Measurements from ENCODE around the gene CATSPERB.

DNA sequence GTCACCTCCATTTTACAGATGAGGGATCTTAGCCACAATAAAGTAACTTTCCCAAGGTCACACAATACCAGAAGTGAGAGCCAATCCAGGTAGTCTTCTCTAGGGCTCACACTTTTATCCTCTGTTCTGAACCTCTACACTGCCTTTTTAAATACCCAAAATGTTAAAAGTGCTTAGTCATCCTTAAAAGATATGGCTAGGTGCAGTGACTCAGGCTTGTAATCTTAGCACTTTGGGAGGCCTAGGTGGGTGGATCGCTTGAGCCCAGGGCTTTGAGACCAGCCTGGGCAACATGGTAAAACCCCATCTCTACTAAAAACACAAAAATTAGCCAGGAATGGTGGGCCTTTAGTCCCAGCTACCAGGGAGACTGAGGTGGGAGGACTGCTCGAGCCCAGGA, 117.7 kb downstream of the CATSPERB start:
- TF ChIP-seq, protein P1, sequence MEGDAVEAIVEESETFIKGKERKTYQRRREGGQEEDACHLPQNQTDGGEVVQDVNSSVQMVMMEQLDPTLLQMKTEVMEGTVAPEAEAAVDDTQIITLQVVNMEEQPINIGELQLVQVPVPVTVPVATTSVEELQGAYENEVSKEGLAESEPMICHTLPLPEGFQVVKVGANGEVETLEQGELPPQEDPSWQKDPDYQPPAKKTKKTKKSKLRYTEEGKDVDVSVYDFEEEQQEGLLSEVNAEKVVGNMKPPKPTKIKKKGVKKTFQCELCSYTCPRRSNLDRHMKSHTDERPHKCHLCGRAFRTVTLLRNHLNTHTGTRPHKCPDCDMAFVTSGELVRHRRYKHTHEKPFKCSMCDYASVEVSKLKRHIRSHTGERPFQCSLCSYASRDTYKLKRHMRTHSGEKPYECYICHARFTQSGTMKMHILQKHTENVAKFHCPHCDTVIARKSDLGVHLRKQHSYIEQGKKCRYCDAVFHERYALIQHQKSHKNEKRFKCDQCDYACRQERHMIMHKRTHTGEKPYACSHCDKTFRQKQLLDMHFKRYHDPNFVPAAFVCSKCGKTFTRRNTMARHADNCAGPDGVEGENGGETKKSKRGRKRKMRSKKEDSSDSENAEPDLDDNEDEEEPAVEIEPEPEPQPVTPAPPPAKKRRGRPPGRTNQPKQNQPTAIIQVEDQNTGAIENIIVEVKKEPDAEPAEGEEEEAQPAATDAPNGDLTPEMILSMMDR (IDR thresholded peaks at IDR 0.05) = no peak
- no peak for TF ChIP-seq POLR2A (IDR thresholded peaks at IDR 0.05)

All from body of pancreas (tissue), 4 donors.